IPS DF 19.7 (cell line): ENCODE measurements around the gene TMEFF1.
"Not testable (repeated sequence)": the region's sequence is repeated elsewhere in the genome, so short reads cannot be mapped to it uniquely, and the experiment has no call there.

Experiments
- DNase-seq: peaks from one replicate; pipeline ENCODE4 v3.0.0-alpha.2; 2013; ENCODE audit warnings: low read depth, low spot score

Gene TMEFF1, protein sequence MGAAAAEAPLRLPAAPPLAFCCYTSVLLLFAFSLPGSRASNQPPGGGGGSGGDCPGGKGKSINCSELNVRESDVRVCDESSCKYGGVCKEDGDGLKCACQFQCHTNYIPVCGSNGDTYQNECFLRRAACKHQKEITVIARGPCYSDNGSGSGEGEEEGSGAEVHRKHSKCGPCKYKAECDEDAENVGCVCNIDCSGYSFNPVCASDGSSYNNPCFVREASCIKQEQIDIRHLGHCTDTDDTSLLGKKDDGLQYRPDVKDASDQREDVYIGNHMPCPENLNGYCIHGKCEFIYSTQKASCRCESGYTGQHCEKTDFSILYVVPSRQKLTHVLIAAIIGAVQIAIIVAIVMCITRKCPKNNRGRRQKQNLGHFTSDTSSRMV

DNA sequence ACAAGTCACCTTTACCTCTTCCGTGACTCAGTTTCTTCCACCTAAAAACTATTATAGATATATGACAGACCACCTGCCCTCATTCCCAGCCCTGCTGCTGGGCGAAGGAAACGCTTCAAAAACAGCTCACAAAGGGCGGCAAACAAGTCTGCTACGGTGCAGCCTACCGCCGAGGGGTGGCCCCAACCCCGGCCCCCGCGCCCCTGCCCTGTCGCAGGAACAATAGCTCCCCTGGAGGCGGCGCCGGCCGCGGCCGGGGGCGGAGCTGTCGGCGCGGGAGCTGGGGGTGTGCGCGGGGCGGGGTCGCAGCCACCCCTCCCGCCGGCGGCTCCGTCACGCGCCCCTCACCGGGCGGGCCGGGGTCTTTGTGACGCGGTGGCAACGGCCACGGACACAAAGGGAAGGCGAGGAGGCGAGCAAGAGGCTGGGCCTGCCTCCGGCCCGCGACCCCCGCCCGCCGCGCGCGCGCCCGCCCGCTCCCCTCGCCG, at the start of gene TMEFF1:
TSS of gene TMEFF1 (plus strand) at position 362 of the 488 bp plus-strand sequence. CDS start 396 bp downstream, outside the sequence.
- DNase-seq, result no peak

DNA sequence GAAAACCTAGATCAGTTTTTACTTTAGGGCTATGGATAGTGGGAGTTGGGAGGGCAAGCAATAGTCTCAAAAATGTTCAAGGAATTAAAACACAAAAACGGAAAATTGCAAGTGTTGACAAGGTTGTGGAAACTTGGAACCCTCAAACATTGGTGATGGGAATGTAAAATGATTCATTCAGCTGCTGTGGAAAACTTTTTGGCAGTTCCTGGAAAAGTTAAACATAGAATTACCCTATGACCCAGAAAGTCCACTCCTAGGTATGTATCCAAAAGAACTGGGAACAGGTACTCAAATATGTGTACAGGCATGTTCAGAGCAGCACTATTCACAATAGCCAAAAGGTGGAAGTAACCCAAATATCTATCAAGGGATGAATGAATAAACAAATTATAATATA, 47.2 kb upstream of the TMEFF1 start:
- no peak for DNase-seq

DNA sequence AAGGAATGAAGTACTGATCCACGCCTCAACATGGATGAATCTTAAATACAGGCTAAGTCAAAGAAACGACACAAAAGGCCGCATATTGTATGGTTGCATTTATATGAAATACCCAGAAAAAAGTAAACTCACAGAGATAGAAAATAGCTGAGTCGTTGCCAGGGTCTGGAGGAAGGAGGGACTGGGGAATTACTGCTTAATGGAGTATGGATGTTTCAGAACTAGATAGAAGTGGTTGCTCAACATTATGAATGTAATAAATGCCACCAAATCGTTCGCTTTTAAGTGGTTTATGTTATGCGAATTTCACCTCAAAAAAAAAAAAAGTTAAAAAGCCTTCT, 46.8 kb upstream of the TMEFF1 start:
- DNase-seq, result no peak

DNA sequence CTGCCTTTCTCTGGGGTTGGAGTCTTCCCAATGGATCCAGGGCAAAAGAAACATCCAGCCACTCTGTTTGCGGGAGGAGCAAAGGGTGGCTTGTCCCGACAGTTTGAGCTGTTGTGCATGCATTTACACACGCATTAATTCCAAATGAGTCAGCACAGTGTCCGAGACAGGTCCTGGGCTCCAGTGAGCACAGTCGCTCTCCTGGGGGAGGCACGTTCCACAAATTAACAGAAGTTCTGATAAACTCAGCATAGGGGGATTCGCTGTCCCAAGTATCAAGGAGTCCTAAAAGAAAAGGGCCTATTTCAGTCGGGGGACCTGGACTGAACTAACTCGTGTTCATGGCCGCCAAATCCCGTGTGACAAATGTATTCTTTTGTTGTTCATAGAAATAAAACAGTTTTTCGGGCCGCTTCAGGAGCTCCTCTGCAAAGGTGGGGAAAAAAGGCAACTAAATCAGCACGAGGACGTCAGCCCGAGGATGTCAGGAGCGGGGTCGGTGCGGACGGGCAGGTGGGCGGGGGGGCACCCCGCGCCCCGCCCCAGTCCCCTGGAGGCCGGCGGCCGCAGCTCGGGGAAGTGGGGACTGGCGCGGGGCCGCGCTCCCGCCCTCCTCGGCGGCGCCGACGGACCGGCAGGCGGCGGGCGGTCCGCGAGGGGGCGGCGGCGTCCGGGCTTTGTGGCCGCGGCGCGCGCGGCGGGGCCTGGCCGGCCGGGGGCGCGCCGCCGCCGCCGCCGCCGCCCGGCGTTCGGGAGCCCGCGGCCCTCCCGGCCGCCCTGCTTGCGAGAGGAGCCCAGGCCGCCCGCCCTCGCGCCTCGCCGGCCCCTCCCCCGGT, 46.2 kb upstream of the TMEFF1 start, which contains the start of gene MSANTD3:
TSS of gene MSANTD3 (plus strand) at position 614 of the 836 bp plus-strand sequence. CDS start 14,796 bp downstream, outside the sequence.
- no peak for DNase-seq

DNA sequence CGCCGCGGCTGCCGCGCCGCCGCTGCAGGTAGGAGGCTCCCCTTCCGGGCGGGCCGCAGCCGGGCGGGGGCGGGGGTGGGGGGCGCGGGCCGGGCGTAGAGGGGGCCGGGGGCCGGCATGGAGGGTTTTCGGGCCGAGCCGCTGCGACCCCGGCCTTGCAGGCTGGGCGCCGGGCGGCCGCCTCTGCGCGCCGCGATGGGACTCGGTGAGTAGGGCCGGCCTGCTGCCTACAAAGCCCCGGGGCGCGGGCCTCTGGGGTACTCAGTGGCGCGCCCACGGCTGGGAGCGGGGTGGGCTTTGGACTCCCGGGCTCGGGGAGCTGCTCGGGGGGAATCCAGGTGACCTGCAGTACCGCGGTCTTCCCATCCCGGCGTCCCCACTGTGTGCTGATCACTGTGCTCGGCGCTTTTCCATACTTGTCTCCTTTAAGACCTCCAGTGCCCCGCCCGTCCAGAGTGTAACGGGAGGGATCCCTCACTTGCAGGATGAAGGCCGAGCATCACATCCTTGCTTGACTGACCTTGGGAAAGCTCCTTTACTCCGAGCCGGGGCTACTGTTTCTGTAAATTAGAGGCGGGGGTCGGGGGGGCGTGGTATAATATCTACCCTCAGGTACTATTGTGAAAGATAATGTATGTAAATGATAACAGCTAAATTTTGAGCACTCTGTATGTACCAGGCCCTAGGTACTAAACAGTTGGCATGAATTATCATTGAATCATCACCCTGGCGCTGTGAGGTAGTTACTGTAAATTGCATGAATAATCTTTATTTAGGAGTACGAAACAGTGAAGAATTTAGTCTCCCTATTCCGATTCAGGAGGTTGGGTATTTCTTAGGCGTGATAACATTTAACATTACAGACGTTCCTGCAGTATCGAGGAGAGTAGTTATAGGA, 45.3 kb upstream of the TMEFF1 start:
- DNase-seq, result no peak

DNA sequence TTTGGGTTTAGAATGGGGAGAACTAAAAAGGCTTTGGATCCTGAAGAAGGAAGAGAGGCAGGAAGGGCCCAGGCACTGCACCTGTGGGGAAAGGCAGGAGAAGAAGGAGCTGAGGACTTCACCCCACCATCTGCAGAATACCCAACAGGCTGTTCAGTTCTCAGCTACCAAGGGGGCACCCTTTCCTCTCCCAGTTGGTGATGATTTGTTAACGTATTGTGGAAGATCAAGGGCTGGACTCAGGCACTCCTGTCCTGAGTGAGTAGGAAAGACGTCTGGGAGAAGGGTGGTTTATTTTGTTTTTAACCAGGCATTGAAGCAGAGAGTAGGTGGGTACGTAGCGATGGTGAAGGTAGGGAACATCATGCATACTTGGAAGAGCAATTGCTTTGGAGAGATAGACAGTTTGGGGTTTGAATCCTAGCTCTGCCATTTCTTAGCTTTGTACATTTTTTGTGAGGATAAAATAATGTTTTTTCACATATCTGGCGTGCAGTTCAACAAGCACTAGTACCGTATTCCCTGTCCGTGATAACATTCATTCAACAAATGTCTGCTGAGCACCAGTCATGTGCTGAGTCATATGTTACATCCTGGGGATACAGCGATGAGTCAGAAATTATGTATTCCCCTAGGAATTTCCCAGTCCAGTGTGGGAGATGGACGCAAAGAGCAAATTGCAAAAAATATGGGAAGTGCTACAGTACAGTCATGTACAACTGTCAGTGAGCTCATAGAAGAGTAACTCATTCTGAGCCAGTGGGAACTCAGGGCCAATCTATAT, 43.9 kb upstream of the TMEFF1 start:
- DNase-seq, result no peak

DNA sequence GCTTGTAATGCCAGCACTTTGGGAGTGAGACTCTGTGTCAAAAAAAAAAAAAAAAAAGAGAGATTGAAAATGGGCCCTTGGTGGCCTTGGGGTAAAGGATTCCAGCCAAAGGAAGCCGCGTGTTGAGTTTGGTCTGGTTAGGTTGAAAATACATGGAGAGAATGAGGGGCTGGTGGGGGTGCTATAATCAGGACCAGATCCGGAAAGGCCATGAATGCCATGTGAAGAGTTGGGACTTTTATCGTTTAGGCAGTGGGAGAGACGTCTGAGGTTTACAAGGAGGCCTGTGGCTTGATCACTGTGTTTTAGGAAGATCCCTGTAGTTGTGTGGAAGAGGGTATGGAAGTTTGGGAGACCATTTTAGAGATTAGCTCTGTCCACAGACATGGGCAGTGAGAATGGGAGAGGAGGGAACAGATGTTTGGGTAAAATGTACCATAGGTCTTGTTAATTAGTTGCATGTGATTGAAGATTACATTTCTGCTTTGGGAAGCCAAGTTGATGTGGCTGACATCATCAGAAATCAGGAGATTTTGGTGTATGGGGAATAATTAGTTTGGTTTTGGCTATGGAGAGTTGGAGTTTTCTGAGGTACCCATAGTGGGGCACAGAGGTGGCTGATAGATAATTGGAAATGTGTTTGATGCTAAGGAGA, 42.5 kb upstream of the TMEFF1 start:
- DNase-seq, result no peak

DNA sequence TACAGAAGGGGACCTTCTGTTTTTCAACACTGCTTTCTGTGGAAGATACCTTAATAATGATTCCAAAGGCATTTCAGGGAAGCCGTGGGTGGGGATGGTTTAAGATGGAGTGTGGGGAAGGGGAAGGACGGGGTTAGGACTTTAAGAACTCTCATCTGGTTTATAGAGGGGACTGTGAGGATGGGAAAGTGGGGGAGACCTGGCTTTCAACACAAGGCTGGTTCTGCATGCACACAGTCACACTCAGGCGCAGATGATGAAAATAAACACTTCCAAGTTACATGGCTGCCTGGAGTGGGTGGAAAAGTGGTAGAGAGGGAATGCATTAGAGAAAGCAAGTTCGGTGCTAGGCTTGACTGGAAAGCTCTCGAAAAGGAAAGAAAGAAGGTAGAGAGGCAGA, 41.1 kb upstream of the TMEFF1 start:
- DNase-seq, result no peak

DNA sequence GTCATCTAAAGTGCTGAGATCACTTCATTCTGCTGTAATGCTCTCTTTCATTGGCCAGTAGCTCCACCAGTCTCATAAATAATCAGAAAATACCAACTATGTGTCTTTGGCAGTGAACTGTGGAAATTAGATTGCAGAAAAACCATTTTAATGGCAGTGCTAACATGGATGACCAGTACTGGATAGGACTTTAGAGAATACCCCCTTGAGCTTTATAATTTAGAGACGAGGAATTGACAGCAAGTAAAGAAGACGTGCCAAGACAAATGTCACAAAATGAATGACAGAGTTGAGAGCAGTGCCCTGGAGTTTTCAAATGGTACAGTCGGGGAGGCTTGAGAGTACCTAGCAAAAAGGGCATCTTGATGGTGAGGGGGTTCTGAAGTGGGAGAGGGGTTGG, 40.2 kb upstream of the TMEFF1 start:
- DNase-seq, result no peak

DNA sequence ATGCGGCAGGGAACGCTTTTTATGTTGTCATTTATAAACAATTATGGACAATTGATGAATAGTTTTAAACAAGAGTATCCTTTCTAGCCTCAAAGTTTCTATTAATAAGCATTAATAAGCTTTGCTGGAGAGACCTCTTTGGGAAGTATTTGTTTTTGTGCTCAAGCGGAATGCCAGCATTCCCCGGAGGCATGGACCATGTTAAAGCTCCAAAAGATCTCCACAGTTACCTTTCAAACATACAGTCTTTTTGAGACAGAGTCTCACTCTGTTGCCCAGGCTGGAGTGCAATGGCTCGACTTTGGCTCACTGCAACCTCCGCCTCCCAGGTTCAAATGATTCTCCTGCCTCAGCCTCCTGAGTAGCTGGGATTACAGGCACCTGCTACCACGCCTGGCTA, 36.4 kb upstream of the TMEFF1 start:
- DNase-seq, result no peak

DNA sequence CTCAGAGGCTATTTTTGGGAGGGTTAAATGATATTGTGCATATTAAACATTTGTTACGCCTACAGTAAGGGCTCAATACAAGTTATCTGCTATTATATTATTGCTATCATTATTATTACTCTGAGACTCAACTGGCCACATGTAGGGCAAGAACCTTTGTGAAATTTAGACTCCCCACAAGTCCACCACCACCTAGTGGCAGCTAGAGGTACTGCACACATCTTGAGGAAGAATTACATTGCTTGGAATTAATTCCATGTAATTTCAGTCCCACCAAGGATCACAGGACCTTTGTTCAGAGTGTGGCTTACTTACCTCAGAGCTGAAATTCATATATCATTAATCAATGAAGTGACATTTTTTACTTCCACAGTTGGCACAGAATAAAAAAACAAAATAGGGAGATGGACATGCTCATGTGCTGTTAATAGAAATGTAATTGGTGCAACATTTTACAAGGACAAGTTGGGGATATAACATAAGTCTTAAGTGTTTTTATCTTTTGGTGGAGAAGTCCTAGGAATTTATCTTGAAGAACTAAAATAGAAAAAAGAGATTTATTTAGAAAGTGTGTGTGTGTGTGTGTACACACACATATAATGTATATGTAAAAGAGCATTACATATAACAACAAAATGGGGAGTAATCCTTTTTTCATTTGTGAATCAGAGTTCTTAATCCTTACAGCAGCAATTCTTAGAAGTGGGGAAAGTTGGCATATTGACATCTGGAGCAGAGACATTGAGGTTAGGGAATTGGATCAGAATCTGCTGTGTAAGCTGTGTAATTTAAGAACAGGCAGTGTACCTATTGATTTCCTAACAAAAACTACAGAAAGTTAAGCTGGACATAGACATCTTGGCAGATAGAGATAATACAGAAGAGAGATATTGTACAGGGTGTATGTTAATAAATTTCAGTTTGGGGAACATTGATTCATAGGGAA, 34.8 kb upstream of the TMEFF1 start:
- no peak for DNase-seq

DNA sequence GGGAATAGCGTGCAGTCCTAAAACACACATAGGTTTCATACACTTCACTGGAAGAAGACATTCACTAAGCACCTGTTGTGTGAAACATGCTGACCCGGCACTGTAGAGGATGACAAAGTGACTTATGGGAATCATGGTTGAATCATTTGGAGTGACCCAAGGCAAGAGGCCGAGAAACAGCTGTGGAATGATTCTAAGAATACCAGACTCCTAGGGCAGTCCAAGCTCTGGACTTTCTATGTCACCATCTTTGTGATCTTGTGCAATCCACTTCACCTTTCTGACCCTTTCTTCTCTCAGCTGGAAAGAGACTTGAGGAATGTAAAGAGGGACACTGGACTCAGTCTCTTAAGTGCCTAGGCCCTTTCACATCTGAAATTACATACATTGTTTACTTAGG, 32.9 kb upstream of the TMEFF1 start:
- no peak for DNase-seq

DNA sequence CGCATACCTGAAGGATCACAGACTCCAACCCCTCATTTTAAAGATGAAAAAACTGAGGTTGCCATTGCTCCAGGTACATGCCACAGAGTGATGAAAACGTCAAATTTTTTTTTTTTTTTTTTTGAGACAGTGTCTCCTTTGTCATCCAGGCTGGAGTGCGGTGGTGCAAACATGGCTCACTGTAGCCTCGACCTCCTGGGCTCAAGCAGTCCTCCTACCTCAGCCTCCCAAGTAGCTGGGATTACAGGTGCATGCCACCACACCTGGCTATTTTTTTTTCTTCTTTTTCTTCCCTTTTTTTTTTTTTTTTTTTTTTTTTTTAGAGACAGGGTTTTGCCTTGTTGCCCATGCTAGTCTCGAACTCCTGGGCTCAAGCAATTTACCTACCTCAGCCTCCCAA, 32.5 kb upstream of the TMEFF1 start:
- DNase-seq, result not testable (repeated sequence)

DNA sequence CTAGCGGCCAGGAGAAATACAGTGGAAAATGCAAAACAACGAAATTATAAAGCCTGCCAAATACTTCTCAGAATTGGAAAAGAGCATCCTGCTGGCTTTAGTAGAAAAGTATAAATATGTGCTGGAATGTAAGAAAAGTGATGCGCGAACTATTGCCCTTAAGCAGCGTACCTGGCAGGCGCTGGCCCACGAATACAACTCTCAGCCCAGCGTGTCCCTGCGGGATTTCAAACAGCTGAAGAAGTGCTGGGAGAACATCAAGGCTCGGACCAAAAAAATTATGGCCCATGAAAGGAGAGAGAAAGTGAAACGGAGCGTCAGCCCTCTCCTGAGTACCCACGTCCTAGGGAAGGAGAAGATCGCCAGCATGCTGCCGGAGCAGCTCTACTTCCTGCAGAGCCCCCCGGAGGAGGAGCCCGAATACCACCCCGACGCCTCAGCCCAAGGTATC, 31.0 kb upstream of the TMEFF1 start:
- DNase-seq, result no peak

DNA sequence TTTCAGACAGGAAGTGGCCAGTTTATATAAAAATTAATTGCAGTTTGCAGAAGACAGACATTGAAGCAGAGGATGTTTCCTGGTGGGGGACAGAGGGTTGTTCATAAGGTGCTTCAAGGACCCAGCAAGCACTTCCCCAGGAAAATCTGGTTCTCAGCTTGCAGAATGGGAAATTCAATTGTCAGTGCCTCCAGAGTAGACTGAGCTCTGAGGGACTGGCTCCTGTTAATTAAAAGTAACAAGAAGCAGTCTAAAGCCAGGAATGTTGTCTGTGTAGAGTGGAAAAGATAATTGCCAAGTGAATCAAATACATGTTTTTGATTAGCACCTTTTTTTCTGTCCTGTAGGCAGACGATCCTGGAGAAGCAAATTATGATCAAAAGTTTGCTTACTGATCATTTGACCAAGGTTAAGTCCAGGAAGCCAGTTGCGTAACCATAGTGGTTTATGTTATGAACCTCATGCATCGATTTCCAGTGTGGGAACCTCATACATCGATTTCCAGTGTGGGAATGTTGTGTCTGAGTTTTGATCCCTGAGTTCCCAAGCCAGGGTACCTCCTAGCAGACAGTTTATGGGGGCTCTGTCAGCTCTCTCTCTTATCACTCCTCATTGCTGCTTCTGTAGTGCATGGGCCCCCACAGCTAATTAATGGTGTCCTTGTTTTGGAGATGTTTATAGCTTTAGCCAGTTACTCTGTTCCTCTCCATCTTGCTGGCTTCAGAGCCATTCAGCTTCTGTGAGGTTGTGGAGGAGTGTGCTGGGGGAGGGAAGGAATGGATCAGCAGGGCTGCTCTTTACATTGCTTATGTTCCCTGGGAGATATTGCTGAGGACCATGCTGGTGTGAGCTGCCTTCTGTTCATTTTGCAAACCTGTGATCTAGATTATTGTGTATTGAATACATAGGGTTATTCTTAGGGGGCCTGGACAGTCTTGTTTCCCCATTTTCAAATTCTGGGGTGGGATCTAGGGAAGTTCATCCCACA, 28.9 kb upstream of the TMEFF1 start:
- DNase-seq, result no peak

DNA sequence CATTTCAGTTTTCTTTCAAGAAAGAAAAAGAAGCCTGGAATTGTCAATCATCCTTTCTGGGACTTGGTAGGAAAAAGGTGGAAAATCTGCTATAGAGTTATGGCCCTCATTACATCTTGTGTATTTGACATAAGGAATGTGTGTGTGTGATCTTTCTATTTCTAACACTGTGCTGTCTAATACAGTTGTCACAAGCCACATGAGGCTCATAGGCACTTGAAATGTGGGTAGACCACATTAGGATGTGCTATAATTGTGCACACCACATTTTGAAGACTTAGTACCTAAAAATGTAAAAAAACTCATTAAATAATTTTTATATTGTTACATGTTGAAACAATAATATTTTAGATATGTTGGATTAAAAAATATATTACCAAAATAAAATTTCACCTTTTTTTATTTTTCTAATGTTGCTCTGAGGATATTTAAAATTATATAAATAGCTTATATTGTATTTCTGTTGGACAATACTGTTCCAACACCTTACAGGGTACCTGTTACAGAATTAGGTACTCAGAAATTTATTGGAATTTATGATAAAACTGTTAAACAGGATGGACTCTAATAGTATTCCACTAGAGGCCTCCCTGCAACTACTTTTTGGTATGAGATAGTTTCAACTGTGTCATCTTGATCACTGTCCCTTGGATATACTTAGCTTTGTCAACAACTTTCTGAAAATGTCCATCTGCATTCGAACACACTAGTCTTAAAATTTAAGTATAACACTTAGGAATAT, 27.6 kb upstream of the TMEFF1 start:
- no peak for DNase-seq

DNA sequence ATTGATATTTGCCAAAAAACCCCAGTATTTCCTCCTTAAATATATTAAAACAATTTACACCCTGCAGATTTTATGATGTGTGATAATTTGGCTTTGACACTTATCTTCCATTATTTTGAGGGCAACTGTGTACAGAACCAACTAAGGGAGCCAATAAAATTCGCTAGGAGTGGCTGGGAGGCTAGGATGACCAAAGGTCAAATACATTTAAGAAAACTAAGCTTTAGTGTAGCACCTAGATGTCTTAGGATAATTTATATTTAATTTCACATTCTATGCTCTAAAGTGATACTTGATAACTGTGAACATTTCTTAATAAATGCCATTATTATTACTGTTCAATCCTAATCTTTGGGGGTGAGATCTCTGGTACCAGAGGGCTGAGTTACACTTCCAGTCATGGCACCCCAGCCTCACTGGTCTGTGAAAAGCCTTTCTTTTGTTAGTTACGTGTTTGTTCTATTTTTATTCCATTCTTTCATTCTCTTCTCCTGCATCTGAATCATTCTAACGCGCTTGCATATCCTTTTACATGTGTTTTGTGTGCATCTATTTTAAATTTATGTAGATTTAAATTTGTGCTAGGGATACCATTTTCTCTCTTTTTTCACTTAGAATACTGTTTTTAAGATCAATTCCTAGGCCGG, 26.9 kb upstream of the TMEFF1 start:
- no peak for DNase-seq
